HCT116 (cell line): ENCODE results near the gene PTGIS. TPM values are rescaled to one million over a fixed set of nuclear protein-coding genes. Genes with fewer than 3 reads are reported as not detected.

Experiments used
- ATAC-seq: fragments of 200-7000 bp; cut with Tn5 transposase; 2 replicates; pipeline ENCODE4 v1.9.1; 2020; ENCODE audit warnings: mild to moderate bottlenecking, moderate library complexity
- BruUV-seq: library from RNA; stranded (reverse); fragments of 400-500 nt; replicated peaks from 2 replicates; lab custom pipeline; 2021; lab: Mats Ljungman, UMichigan
- CTCF ChIA-PET: fragments of 300-600 bp; sonication (Branson Sonifier 250); formaldehyde crosslinking; loops from one replicate; lab custom pipeline; 2021; ENCODE audit warnings: antibody characterized with exemption; lab: Charles Lee
- POLR2A ChIA-PET: fragments of 300-600, 350-600 bp; sonication (Branson Sonifier 250); formaldehyde crosslinking; loops from one replicate; lab custom pipeline; 2021; ENCODE audit warnings: antibody characterized with exemption; lab: Charles Lee
- RAD21 ChIA-PET, 2 experiments: fragments of 300-600 bp; sonication (Branson Sonifier 250); formaldehyde crosslinking; loops; one replicate each; lab custom pipeline; 2023; ENCODE audit warnings: low total read pairs in 2 of 2; ENCODE audit not compliant: uncharacterized antibody in 2 of 2, unreplicated experiment in 2 of 2, low non-redundant PET in 1 of 2; lab: Charles Lee
- DNase-seq: peaks from one replicate; pipeline ENCODE4 v3.0.0-alpha.2; 2010; ENCODE audit warnings: low read depth, low spot score
- H2AFZ ChIP-seq: fragments of 200-600 bp; shearing (Covaris generic), sonication (generic); 2 replicates; pipeline ENCODE4 v1.6.1; 2017; ENCODE audit warnings: low read depth, mixed run types, mixed read lengths, antibody characterized with exemption, low read length; ENCODE audit not compliant: poor library complexity, severe bottlenecking
- H3K27ac ChIP-seq: 2 replicates; pipeline ENCODE4 v1.5.1; 2012; ENCODE audit warnings: low read depth, low read length
- H3K27me3 ChIP-seq: fragments of 200-600 bp; sonication (generic); 2 replicates; pipeline ENCODE4 v1.6.1; 2016; ENCODE audit warnings: mixed run types, low read length, mixed read lengths; ENCODE audit not compliant: insufficient read depth
- H3K36me3 ChIP-seq, 2 experiments: fragments of 200-500 bp in 1 of 2; fragments of 200-600 bp in 1 of 2; sonication (Bioruptor generic) in 1 of 2; sonication (generic) in 1 of 2; 2 replicates each; pipeline versions ENCODE4 v1.5.1 to v1.6.1; 2014 to 2016; ENCODE audit warnings: low read length in 2 of 2, inconsistent platforms in 1 of 2, mixed read lengths in 1 of 2, mixed run types in 1 of 2; ENCODE audit not compliant: insufficient read depth in 2 of 2, control insufficient read depth in 1 of 2
- H3K4me1 ChIP-seq, 2 experiments: fragments of 200-600 bp in 1 of 2; sonication (generic) in 1 of 2; 2 replicates each; pipeline versions ENCODE4 v1.5.1 to v1.6.1; 2012 to 2017; ENCODE audit warnings: low read length in 2 of 2, inconsistent platforms in 1 of 2, mild to moderate bottlenecking in 1 of 2, mixed read lengths in 1 of 2, mixed run types in 1 of 2, moderate library complexity in 1 of 2; ENCODE audit not compliant: insufficient read depth in 2 of 2, control insufficient read depth in 1 of 2
- H3K4me2 ChIP-seq: fragments of 200-600 bp; sonication (generic); 2 replicates; pipeline ENCODE4 v1.6.1; 2017; ENCODE audit warnings: mixed run types, low read length, mixed read lengths
- H3K4me3 ChIP-seq, 2 experiments: fragments of 200-600 bp in 1 of 2; sonication (generic) in 1 of 2; replicated peaks in 1 of 2; 2 replicates each; pipeline ENCODE4 v1.5.1; 2011 to 2016; ENCODE audit warnings: low read length in 2 of 2, control low read depth in 1 of 2, low read depth in 1 of 2, mild to moderate bottlenecking in 1 of 2, mixed read lengths in 1 of 2, mixed run types in 1 of 2
- H3K79me2 ChIP-seq: fragments of 200-600 bp; sonication (generic); 2 replicates; pipeline ENCODE4 v1.6.1; 2017; ENCODE audit warnings: mild to moderate bottlenecking, mixed run types, low read length, moderate library complexity, mixed read lengths; ENCODE audit not compliant: insufficient read depth
- H3K9ac ChIP-seq: fragments of 200-600 bp; sonication (generic); 2 replicates; pipeline ENCODE4 v1.6.1; 2016; ENCODE audit warnings: low read length, mixed read lengths
- H3K9me2 ChIP-seq: fragments of 200-600 bp; sonication (generic), shearing (Covaris generic); 2 replicates; pipeline ENCODE4 v1.6.1; 2017; ENCODE audit warnings: mixed run types, mild to moderate bottlenecking, moderate library complexity; ENCODE audit not compliant: insufficient read depth
- H3K9me3 ChIP-seq, 2 experiments: fragments of 200-500 bp in 1 of 2; fragments of 200-600 bp in 1 of 2; sonication (Bioruptor generic) in 1 of 2; sonication (generic) in 1 of 2; 2 replicates each; pipeline ENCODE4 v1.6.1; 2014 to 2017; ENCODE audit warnings: low read length in 2 of 2, mixed read lengths in 2 of 2, inconsistent platforms in 1 of 2, low read depth in 1 of 2, mild to moderate bottlenecking in 1 of 2, mixed run types in 1 of 2, moderate library complexity in 1 of 2; ENCODE audit not compliant: control insufficient read depth in 1 of 2, insufficient read depth in 1 of 2
- H4K20me1 ChIP-seq: fragments of 200-600 bp; sonication (generic), shearing (Covaris generic); 2 replicates; pipeline ENCODE4 v1.6.1; 2017; ENCODE audit warnings: mixed run types, mild to moderate bottlenecking, moderate library complexity; ENCODE audit not compliant: insufficient read depth
- ATF3 ChIP-seq: IDR thresholded peaks from 2 replicates; pipeline ENCODE4 v1.6.1; 2012
- CEBPB ChIP-seq: IDR thresholded peaks from 2 replicates; pipeline ENCODE4 v1.6.1; 2012; ENCODE audit warnings: low read depth
- EGR1 ChIP-seq: IDR thresholded peaks from 2 replicates; pipeline ENCODE4 v1.6.1; 2012; ENCODE audit warnings: low read depth
- ELF1 ChIP-seq: IDR thresholded peaks from 2 replicates; pipeline ENCODE4 v1.6.1; 2012; ENCODE audit warnings: low read depth, borderline replicate concordance
- EZH2 ChIP-seq: fragments of 200-600 bp; sonication (generic); IDR thresholded peaks from 2 replicates; pipeline ENCODE4 v1.6.1; 2017; ENCODE audit warnings: antibody characterized with exemption, mixed run types
- FOSL1 ChIP-seq: IDR thresholded peaks from 2 replicates; pipeline ENCODE4 v1.6.1; 2012; ENCODE audit warnings: low read depth
- JUND ChIP-seq: IDR thresholded peaks from 2 replicates; pipeline ENCODE4 v1.6.1; 2012
- MAX ChIP-seq: IDR thresholded peaks from 2 replicates; pipeline ENCODE4 v1.6.1; 2012
- POLR2A ChIP-seq: IDR thresholded peaks from 2 replicates; pipeline ENCODE4 v1.7.0; 2011; ENCODE audit warnings: borderline replicate concordance; ENCODE audit not compliant: insufficient read depth, insufficient read length; ENCODE audit errors: extremely low read depth
- POLR2AphosphoS5 ChIP-seq: IDR thresholded peaks from 2 replicates; pipeline ENCODE4 v1.6.1; 2011; ENCODE audit warnings: mild to moderate bottlenecking, low read depth, low read length, moderate library complexity
- SIN3A ChIP-seq: IDR thresholded peaks from 2 replicates; pipeline ENCODE4 v1.6.1; 2012; ENCODE audit warnings: low read depth
- SP1 ChIP-seq: IDR thresholded peaks from 2 replicates; pipeline ENCODE4 v1.6.1; 2012; ENCODE audit warnings: low read depth
- SRF ChIP-seq: IDR thresholded peaks from 2 replicates; pipeline ENCODE4 v1.6.1; 2012; ENCODE audit warnings: low read depth
- TCF7L2 ChIP-seq: IDR thresholded peaks from 2 replicates; pipeline ENCODE4 v1.7.0; 2011; ENCODE audit warnings: borderline replicate concordance, inconsistent platforms; ENCODE audit not compliant: insufficient read depth, insufficient read length; ENCODE audit errors: extremely low read depth
- YY1 ChIP-seq: IDR thresholded peaks from 2 replicates; pipeline ENCODE4 v1.6.1; 2011; ENCODE audit warnings: low read length, low read depth, moderate library complexity, mild to moderate bottlenecking; ENCODE audit not compliant: insufficient replicate concordance; ENCODE audit errors: extremely low read depth
- intact Hi-C: fragments of 100-400 bp; cut with micrococcal nuclease; formaldehyde crosslinking; loops from 2 replicates; pipeline ENCODE4 v1.10.0; 2022
- total RNA-seq: library from RNA; stranded (reverse); gene quantifications from one replicate; pipeline ENCODE4 v1.2.1, GENCODE V29; 2021; ENCODE audit not compliant: unreplicated experiment

The PTGIS gene
- total RNA-seq, 1 experiment from 2014 or later, result 0.25 TPM

- H3K4me1 ChIP-seq, result no peaks in the 10 kb centered on the region
- ChIA-PET POLR2A (no interaction called here), RAD21 (no interaction called here), CTCF (no interaction called here)
- no peak for ATAC-seq
- H3K36me3 ChIP-seq, result no peaks in the 10 kb centered on the region
- TF ChIP-seq CEBPB, result no peak
- no peak for TF ChIP-seq FOSL1
- no peak for TF ChIP-seq POLR2A
- no peak for TF ChIP-seq MAX
- TF ChIP-seq ELF1, result no peak
- no peak for TF ChIP-seq POLR2AphosphoS5
- no peak for TF ChIP-seq EGR1
- TF ChIP-seq EZH2, result no peak
- TF ChIP-seq ATF3, result no peak
- no peak for TF ChIP-seq SP1
- TF ChIP-seq SIN3A, result no peak
- TF ChIP-seq SRF, result no peak
- no peak overlapping the region for H3K9ac ChIP-seq
- intact Hi-C loops, result no loop called here
- no peak overlapping the region for H3K4me3 ChIP-seq
- H2AFZ ChIP-seq, result no peak overlapping the region
- BruUV-seq, result no TSS peak
- no peaks in the 10 kb centered on the region for H3K79me2 ChIP-seq
- H3K4me2 ChIP-seq, result no peak overlapping the region
- no peak overlapping the region for H3K27ac ChIP-seq
- no peaks in the 10 kb centered on the region for H3K27me3 ChIP-seq
- H4K20me1 ChIP-seq, result no peaks in the 10 kb centered on the region
- DNase-seq, result no peak
- H3K9me2 ChIP-seq, result no peaks in the 10 kb centered on the region
- H3K9me3 ChIP-seq, result no peaks in the 10 kb centered on the region
Measured at GRCh38 chr20:49462626-49463025, 105.3 kb downstream of the PTGIS start.

GRCh38 chr20:49461894-49462620, 105.9 kb downstream of the PTGIS start:
- Histone ChIP-seq H3K27ac (no peak overlapping the region), H3K9me3 (no peaks in the 10 kb centered on the region), H3K79me2 (no peaks in the 10 kb centered on the region), H3K4me2 (no peak overlapping the region), H3K9me2 (no peaks in the 10 kb centered on the region), H3K36me3 (no peaks in the 10 kb centered on the region), H3K9ac (no peak overlapping the region), H2AFZ (no peak overlapping the region), H3K27me3 (no peaks in the 10 kb centered on the region), H3K4me3 (no peak overlapping the region), H3K4me1 (no peaks in the 10 kb centered on the region), H4K20me1 (no peaks in the 10 kb centered on the region)
- no peak for TF ChIP-seq YY1
- TF ChIP-seq FOSL1, result no peak
- no peak for TF ChIP-seq EZH2
- no peak for TF ChIP-seq JUND
- no peak for TF ChIP-seq MAX
- TF ChIP-seq ATF3, result no peak
- no peak for TF ChIP-seq TCF7L2
- TF ChIP-seq EGR1, result no peak
- RAD21 ChIA-PET, result no interaction called here
- DNase-seq, result no peak
- no peak for ATAC-seq
- BruUV-seq, result no TSS peak
- intact Hi-C loops, result no loop called here
- CTCF ChIA-PET, result no interaction called here
- POLR2A ChIA-PET, result no interaction called here
